OCI-LY3 (cell line): ENCODE measurements around the gene SOX18.

Source experiments
- CTCF ChIP-seq: fragments of 200-600, 300-600 bp; sonication (generic); IDR thresholded peaks from 2 replicates; pipeline ENCODE4 v1.5.1; 2014; ENCODE audit warnings: antibody characterized with exemption, low read length, low read depth
- EZH2phosphoT487 ChIP-seq: fragments of 200-600 bp; shearing (Covaris generic); IDR thresholded peaks from 2 replicates; pipeline ENCODE4 v1.6.1; 2018; ENCODE audit warnings: antibody characterized with exemption, mixed run types, low read depth

- TF ChIP-seq CTCF = no peak
- no peak for TF ChIP-seq EZH2phosphoT487
Observed at GRCh38 chr20:64005394-64005793, 44.0 kb downstream of the SOX18 start.
